NOMO-1 treated with DMSO at 0.1 percent for 48 hours (cell line): Measurements from ENCODE around the gene PWWP2B.

Source experiments
- DNase-seq: peaks from one replicate; lab custom pipeline; 2025; ENCODE audit not compliant: unreplicated experiment; lab: John Stamatoyannopoulos, UW

Gene PWWP2B

GRCh38 chr10:132466520-132467463, 69.8 kb downstream of the PWWP2B start:
- no peak for DNase-seq
